HG02870 (cell line): ENCODE results near the gene KIRREL3.

Experiments
- ATAC-seq: cut with Tn5 transposase; IDR thresholded peaks from one replicate; pipeline ENCODE4 v1.9.1; 2021; ENCODE audit warnings: mild to moderate bottlenecking, moderate library complexity; ENCODE audit not compliant: unreplicated experiment

The KIRREL3 gene

DNA sequence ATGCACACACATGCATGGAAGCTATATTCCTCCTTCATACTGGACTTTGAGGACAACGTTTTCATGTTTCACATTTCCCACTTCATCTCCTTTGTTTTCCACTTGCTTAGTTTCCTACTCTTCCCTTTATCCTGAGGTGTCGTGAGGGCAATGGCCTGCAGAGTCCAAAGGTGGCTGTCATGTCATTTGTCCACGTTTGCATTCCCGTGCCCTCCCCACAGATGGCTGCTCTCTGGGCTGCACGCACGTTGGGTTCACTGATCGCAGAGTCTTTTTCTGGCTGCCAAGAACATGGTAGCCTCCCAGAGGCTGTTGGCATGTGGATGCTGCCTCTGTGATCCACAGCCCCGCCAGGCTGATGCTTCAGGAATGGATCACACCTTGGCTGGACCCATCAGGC, 389.1 kb downstream of the KIRREL3 start:
- no peak for ATAC-seq

DNA sequence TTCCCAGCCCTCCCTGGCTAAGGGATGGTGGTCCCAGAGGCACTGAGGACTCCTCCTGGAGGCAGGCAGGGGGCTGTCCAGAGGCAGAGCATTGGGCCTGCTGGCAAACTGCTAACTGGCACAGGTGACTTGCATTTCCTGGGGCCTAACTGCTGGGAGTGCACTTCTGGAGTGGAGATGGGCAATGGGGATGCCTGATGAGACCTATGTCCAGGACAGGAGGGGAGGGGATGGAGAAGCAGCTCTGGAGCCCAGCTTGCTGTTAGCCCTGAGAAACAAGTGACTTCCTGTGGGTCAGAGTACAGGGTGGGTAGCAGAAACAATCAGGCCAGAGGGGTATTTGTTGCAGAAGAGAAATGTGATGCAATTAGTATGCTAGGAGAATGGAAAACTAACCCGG, 391.9 kb downstream of the KIRREL3 start:
- no peak for ATAC-seq

DNA sequence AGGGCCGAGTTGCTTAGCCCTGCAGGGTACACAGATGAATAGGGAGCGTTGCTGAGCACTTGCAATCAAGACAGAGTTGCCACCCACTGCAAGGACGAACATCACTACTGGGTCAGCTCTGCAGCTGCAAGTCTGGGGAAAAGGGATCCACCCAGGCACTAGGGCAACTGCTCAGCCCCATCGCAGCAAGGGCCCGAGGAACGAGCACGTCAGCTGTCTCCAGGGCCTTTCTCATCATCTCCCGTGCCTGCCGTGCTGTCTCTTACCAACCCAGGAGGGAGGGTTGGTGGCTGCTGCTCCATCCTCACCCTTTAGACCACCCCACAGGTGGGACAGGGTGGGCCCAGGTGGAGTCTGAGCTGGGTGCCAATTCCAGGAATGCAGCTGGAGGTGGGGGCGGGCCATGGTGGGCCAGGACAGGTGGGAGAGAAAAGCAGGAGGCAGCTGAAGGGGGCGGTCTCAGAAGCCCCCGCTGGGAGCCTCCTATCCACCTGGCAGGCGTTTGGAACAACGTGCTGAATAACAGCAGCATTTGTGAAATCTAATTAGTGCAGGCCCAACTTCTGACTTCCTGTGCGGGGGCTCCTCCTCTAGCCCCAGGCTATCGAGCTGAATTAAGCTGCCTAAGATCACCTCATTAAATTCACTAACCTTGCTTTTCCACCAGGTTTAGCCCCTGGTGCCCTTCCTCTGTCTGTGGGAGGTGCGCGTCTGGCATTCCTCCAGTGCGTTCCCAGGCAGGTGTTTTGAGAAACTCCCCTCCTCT, 392.6 kb downstream of the KIRREL3 start:
- ATAC-seq: no peak

DNA sequence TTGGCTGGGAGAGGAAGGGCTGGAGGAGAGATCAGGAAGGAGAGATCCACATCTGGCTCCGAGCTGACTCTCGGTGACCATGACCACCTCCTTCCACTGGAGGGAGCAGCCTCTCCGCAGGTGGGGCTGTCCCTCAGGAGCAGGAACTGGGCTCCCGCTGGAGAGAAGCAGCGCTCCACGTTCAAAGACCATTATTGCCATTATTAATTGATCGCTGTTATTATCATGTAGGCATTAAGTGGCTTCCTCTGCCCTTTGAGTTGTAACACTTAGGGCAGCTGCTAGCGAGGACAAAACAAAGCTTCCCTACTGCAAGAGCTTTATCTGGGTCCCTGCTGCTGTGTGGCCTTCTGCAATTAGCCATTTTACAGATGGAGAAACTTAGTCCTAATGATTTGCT, 393.2 kb downstream of the KIRREL3 start:
- ATAC-seq: peak; percentile 57

DNA sequence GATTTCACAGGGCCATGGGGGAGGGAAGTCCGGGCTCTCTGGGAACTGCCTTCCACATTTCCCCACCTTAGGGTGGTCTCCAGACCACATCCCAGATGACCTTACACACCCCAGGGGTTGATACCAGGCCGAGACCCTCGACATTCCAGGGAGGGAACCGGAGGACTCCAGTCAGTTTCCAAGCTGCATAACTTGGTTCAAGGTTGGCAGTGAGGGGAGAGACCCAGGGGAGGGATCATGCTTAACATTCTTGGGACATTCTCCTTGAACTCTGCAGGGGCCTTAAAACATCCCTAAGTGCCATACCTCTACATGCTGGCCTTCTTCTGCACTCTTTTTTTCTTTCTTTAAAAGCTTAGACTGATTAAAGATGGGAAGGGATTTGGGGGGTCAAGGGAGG, 394.1 kb downstream of the KIRREL3 start:
- no peak for ATAC-seq

DNA sequence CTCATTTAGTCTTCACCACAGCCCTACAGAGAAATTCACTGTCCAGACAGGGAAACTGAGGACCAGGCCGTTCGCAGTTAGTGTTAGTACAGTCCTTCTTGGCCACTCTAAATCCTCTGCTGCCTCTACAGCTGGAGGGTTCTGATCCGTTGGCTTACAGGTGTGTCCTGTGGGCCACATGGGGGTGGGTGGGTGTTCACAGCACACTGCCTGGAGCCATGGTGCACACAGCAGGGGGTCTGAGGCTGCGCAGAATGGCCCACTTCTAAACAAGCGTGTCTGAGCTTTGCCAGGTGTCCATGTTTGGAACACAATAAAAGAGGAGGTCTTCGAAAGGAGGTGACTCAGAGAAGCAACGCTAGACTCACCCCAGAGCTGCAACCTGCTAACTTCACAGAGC, 396.1 kb downstream of the KIRREL3 start:
- ATAC-seq: no peak

DNA sequence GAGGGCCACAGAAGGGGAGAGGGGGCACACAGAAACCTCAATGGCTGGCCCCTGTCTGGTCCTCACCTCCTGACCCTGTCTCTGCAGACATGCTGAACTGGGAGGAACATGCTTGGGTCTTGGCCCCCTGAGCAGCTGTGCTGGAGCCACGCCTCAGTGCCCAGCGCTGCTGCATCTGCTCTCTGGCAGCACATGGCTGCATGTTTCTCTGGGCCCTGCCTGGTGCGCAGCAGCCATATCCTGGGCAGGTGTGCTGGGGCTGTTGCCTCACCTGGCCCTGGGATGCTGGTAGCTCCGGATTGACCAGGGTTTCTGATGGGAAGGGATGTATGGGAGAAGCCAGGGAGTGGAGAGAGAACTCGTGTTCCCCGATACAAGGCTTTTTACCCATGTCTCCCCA, 397.1 kb downstream of the KIRREL3 start:
- no peak for ATAC-seq

DNA sequence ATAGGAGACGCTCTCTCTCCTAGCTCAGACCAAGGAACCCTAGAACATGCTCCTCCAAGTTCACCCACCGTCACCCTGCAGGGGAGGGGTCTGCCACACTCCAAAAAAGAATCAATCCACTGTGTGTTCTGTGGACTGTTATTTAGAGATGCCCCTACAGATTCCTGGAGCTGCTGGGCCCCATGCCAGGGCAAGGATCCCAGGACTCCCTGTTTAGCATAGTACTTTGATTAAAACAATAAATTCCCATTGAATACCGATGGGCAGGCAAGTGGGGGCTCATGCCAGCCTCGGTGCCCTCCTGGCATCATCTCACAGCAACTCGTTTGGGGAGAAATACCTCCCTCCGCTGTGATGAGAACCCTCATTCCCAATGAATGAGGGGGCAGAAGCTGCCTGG, 397.6 kb downstream of the KIRREL3 start:
- ATAC-seq: no peak

DNA sequence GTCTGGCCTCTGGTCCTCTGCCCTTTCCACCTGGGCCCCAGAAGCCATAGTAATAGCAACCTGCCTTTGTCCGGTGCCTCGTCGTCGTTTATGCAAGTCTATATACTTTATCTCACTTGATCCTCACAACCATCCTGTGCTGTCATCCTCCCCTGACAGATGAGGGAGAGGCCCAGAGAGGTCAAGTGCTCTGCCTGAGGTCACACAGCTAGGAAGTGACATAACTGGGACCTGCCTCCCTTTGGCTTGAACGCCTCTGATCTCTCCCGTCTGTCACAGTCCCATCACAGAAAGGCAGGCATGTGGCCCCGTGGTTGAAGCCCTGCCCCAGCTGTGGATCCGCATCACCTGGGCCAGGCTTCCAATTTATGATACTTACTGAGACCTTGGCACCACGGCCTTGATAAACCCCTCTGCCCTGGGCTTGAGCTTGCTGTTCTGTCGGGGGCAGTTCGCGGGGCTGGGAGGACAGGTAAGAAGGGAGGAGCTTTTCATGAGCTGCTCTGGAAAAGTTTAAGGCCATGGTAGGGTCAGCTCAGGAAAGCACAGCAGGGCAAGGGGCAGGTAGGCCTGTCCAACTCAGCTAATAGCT, 398.1 kb downstream of the KIRREL3 start:
- no peak for ATAC-seq

DNA sequence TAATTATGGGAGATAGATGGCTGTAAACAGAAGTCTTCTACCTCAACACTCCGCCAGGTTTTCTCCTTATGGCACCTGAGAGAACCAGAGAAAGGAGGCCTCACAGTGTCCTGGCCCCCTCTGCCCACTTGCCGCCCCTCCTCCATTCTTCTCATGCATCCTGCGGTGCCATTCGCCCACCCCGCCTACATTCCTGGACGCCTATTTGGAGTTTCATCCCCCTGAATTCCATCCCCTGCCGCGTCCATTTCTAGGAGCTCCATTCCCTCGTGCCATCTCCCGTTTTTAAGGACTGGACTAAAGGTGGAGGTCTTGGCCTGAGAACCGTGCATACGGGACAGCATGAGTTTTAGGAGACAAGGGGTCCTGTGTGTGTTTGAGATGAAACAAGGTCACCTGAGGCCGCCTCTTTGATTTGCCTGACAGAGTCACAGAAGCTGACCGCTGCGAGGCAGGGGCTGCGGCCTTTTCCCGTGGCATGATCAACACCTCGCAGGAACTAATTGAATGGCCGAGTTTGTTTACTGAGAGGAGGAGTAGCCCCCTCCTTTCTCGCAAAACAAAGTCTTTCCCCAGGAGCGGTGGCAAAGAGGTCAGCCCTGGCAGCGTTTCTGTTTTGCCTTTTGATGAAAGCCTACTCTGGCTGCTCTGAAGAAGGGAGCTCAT, 398.9 kb downstream of the KIRREL3 start:
- no peak for ATAC-seq

DNA sequence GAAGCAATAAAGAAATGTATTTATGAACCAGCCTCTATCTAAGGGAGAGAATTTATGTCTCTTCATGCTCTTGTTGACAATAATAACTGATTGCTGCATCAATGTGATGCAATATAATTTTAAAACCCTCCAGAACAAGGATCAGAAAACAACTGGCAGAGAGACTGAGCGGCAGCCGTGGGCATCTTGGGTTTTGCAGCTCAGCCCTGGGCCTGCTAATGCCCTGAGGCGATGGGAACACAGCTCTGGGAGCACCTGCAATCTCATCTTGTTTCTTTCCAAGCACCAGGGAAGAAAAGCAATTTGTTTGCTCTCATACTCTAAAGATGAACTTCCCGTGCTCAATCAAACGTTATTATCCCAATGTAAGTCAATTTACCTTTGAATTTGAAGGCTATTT, 399.4 kb downstream of the KIRREL3 start:
- no peak for ATAC-seq

DNA sequence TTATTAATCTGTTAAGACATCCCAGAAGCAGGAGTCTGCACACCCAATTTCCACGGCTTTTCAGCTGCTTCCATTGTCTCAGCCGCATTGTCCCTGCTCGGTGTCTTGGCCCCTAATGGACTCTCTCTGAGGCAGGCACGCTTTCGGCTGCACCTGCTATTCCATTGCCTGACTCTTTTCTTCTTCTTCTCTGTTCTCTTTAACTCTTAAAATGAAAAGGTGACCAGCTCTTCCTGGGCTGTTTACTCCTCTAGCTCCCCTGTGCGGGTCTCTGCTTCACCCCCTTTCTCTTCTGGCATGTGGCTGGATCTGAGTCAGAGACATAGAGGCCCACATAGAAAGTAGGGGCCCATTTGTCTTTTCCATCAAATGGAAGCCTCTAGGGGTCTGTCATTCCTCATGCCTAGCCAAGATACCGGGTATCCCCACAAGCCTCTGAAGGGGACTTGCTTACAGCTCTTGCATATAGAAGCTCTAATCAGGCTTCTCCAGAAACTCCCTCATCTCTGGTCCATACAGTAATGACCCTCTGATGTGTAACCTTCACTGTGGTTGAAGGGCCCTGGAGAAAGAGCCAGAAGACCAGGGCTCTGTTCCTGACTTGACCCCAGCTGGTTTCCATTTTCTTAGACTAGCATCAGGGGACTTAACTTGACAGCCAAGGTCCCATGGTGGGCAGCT, 401.2 kb downstream of the KIRREL3 start:
- no peak for ATAC-seq

DNA sequence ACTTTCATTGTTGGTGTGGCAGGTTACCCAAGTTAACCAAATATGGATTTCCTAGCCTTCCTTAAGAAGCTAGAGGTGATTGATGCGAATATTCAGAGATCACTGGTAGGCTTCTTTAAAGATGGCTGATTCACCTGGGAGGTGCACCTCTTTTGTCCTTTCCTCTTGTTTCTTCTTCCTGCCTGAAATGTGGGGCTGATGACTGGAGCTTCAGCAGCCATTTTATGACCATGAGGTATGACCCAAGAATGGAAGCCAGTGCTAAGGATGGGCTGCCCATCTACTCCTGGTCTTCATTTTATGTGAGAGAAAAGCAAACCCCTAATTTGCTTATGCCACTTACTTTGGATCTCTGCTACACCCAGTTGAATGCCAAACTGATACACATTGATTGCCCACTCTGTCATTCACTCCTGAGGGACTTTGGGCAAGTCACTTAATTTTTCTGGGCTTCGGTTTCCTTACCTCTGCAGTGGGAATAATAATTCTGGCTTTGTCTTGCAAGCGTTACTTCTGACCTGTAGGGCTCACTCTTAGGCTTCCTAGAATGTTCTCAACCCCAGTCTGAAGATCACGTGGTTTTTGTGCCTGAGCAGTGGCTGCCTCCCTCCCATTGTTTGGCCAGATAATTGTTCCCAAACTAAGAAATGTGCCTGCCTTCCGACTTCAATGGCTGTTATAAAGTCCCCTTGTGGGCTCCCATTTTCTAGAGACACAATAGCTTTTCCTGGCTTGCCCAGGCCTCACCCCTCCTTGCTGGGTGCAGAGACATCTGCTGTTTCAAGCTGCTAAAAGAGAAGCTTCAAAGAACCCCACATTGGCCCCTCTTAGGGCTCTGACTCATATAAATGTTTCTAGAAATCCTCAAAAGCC, 402.0 kb downstream of the KIRREL3 start:
- ATAC-seq: no peak

DNA sequence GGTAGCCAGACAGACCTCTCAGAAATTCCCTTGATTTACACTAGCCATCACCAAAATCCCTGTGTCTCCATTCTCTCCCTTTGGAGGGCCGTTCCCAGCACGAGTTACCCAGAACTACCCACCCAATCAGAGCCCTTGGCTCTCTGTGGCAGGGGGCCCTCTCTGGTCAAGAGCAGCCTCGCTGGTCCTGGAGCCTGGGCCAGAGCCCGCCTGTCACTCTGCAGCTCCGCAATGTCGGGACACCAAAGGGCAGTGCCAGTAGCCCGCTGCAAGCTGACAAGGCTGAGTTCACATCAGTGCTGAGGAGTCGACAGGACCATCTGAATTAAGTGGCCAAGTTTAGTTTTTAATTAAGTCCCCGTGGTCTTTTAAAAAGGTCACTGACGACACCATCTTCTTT, 403.5 kb downstream of the KIRREL3 start:
- no peak for ATAC-seq

DNA sequence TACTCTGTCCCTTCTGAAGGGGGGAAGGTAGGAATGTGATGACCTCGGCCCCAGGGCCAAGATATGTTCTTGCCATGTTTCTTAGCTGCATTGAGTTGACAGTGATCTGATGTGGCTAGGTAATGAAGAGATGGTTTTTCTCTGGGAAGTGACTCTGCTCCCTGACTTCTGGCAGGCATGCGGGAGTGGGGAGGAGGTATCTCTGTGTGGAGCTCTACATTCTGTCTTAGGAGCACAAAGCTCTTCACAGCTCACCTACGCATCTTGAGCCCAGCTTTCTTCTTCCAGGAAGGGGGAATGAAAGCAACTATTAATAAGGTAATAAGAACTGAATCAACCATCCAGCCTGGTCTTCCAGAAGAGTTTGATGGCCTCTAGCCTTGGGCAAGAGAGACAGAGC, 404.1 kb downstream of the KIRREL3 start:
- no peak for ATAC-seq

DNA sequence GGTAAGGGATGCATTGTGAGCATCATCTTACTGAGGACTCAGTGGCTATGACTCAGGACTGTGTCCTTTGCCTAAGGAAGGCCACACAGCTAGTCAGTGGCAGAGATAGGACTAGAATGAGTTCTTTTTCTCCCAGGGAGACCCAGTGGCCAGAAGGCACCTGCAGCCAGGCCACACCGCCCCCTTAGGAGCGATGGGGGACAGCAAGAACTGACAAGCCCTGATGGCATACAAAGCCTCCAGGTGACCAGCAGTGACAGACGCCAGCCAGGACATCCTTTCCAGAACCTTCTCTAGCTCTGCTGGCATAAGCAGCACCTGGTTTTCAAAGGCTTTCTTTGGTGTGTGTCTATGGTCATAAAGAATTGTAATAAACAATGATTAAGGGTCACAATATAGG, 405.0 kb downstream of the KIRREL3 start:
- no peak for ATAC-seq

DNA sequence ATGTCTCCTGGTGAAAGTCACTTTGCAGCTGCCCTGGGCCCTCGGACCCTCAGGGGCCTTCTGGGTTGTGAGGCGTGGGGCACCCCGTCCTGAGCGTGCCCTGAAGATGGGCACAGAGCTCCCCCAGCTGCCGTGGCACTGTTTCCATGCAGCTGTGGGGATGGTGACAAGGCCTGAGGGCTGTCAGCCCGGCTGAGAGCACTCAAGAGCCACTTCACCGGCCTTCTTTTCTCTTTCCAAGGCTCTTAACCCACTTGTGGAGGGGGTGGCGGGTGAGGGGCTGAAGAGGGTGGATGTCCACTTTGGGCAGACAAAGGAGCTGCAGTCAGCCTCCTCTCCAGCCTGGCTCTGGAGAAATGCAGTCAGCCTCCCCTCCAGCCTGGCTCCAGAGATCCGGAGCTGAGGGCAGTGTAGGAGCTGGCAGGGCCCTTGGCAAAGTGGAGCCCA, 405.6 kb downstream of the KIRREL3 start:
- no peak for ATAC-seq

DNA sequence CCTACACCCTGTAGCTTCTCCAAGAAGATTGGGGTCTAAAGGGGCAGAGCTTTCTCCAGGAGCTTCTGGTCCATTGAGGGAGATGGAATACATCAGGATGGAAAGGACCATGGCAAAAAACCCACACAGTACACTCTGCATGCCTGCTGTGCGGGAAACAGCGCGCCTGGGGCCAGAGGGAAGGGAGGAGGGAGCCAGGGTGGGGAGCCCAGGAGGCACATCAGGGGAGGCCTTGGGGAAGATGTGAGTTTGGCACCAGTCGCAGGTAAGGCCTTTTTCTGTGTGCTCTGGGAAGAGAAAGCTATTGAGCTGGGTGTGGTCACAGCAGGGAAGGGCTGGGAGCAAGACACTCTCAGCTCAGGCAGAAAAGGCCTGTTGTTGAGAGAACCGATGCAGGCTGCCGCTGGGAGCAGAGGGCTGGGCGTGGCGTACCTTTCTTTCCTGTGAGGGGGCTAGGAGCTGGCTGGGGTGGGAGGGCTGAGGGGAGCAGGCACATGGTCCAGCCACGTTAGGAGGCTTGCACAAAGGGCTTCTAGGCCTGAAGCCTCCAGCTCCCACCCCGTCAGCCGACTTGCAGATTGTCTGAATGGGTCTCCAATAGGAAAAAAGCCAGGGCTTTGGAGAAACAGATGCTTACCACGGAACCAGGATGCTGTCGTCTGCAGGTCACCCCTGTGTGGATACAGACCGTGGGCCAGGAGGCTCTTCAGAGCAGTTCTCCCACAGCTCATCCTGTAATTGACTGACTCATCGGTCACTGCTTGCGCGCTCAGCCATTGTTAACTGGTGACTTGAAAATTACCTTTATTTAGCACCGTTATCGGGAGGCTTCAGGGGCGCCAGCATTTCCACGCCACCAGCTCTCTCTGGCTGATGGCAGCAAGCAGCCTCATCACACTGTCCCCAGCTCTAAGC, 407.8 kb downstream of the KIRREL3 start:
- no peak for ATAC-seq

DNA sequence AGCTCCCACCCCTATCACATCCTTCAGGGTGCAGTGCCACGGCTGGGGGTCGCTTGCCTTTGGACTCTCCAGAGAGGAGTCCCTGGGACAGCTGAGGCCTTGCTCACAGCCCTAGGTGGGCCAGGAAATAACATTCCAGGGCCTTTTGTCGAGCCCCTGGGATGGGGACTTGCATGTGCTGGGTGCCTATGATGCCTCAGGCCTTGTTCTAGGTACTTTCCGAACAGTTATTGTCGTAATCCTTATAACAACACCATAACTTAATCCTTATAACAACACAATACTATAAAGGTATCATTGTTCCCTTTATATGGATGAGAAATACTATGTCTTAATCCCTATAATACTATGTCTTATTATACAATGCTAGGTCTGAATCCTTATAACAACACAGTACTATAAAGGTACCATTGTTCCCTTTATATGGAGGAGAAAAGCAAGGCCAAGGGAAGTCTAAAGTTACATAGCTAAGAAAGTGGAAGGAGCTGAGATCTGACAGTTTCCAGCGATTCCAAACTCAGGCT, 408.5 kb downstream of the KIRREL3 start:
- ATAC-seq: no peak

DNA sequence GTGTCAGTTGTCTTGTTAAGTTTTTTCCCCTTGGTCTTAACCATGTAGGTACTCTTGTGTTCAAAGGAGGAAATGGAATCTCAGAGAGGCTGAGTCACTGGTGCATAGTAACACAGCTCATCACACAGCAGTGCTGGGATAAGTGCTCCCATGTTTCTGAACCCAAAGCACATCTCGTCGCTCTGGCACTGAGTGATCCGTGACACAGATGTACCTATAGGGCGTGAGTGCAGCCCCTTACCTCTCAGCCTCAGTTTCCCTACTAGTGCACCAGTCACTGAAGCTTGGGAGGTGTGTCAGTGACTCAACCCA, 411.1 kb downstream of the KIRREL3 start:
- no peak for ATAC-seq
